T-helper 2 cell treated with Interferon-gamma antibody and Interleukin-4, amounts not matched to agents 5 μg/mL and 100 μg/mL, for 36 hours (primary cell): ENCODE data around the gene COPS7A.
"Not testable (repeated sequence)": the region's sequence is repeated elsewhere in the genome, so short reads cannot be mapped to it uniquely, and the experiment has no call there.

Source experiments
- DNase-seq: peaks from one replicate; pipeline ENCODE4 v3.0.0; 2021; ENCODE audit warnings: low spot score
- H3K27ac Mint-ChIP-seq: one replicate; pipeline ENCODE4 v1.8.0; 2021; ENCODE audit warnings: mild to moderate bottlenecking, mixed read lengths
- H3K27me3 Mint-ChIP-seq: one replicate; pipeline ENCODE4 v1.8.0; 2021; ENCODE audit warnings: low read depth, mixed read lengths
- H3K36me3 Mint-ChIP-seq: one replicate; pipeline ENCODE4 v1.8.0; 2021; ENCODE audit warnings: low read depth, mixed read lengths
- H3K4me1 Mint-ChIP-seq: one replicate; pipeline ENCODE4 v1.8.0; 2021; ENCODE audit warnings: low read depth, mixed read lengths
- H3K4me3 Mint-ChIP-seq: one replicate; pipeline ENCODE4 v1.8.0; 2022; ENCODE audit warnings: mild to moderate bottlenecking, moderate library complexity, mixed read lengths
- H3K9me3 Mint-ChIP-seq: one replicate; pipeline ENCODE4 v1.8.0; 2021; ENCODE audit warnings: mixed read lengths

Gene COPS7A

GRCh38 chr12:6724409-6724797 is 557 bp downstream of the COPS7A start:
- Mint-ChIP-seq H3K9me3 (no peaks in the 10 kb centered on the region), H3K36me3 (peaks cover 7% of the 10 kb centered on the region), H3K27me3 (no peaks in the 10 kb centered on the region), H3K4me1 (peaks cover 16% of the 10 kb centered on the region), H3K4me3 (peak overlapping the region; percentile 94), H3K27ac (peak overlapping the region; percentile 97)
- DNase-seq: peak; percentile 29

DNA sequence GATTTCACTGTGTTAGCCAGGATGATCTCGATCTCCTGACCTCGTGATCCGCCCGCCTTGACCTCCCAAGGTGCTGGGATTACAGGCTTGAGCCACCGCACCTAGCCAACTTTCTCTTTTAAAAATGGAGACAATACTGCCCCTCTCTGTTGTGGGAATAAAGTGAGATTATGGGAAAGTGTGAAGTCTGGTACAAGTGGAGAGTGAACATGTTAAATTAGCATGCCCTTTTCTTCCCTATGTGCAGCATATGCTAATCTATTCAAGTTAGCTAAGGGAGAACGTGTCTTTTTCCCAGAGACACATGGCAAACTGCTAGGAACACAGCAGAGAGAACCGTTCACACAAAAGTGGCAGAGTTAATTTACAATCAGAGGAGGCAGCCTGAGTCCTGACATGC is 1.5 kb downstream of the COPS7A start:
- H3K9me3 Mint-ChIP-seq: no peaks in the 10 kb centered on the region
- H3K4me3 Mint-ChIP-seq: peak overlapping the region; percentile 94
- no peak for DNase-seq
- H3K36me3 Mint-ChIP-seq: peaks cover 15% of the 10 kb centered on the region
- H3K27ac Mint-ChIP-seq: peak overlapping the region; percentile 51
- H3K4me1 Mint-ChIP-seq: peaks cover 16% of the 10 kb centered on the region
- no peaks in the 10 kb centered on the region for H3K27me3 Mint-ChIP-seq

DNA sequence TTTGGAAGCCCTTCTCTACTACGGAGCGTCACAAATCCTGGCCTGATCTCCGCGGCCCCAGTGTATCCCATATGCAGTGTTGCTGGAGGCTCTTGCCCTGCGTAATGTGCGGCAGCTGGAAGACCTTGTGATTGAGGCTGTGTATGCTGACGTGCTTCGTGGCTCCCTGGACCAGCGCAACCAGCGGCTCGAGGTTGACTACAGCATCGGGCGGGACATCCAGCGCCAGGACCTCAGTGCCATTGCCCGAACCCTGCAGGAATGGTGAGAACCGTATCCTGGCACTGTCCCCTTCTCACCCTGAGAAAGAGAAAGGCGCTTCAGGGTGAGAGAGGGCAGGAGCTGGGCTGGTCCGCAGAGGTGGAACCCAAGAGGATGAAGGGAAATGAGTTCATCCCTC is 5.3 kb downstream of the COPS7A start:
- Mint-ChIP-seq H3K27ac (no peak overlapping the region), H3K27me3 (no peaks in the 10 kb centered on the region), H3K4me3 (no peak overlapping the region), H3K36me3 (peaks cover 20% of the 10 kb centered on the region), H3K4me1 (peaks cover 10% of the 10 kb centered on the region), H3K9me3 (no peaks in the 10 kb centered on the region)
- DNase-seq: no peak

- no peak overlapping the region for H3K27ac Mint-ChIP-seq
- H3K4me3 Mint-ChIP-seq: no peak overlapping the region
- H3K36me3 Mint-ChIP-seq: peaks cover 20% of the 10 kb centered on the region
- no peak for DNase-seq
- H3K4me1 Mint-ChIP-seq: peaks cover 6% of the 10 kb centered on the region
- no peaks in the 10 kb centered on the region for H3K9me3 Mint-ChIP-seq
- H3K27me3 Mint-ChIP-seq: no peaks in the 10 kb centered on the region
Observed at GRCh38 chr12:6730169-6730568, 6.3 kb downstream of the COPS7A start.

DNA sequence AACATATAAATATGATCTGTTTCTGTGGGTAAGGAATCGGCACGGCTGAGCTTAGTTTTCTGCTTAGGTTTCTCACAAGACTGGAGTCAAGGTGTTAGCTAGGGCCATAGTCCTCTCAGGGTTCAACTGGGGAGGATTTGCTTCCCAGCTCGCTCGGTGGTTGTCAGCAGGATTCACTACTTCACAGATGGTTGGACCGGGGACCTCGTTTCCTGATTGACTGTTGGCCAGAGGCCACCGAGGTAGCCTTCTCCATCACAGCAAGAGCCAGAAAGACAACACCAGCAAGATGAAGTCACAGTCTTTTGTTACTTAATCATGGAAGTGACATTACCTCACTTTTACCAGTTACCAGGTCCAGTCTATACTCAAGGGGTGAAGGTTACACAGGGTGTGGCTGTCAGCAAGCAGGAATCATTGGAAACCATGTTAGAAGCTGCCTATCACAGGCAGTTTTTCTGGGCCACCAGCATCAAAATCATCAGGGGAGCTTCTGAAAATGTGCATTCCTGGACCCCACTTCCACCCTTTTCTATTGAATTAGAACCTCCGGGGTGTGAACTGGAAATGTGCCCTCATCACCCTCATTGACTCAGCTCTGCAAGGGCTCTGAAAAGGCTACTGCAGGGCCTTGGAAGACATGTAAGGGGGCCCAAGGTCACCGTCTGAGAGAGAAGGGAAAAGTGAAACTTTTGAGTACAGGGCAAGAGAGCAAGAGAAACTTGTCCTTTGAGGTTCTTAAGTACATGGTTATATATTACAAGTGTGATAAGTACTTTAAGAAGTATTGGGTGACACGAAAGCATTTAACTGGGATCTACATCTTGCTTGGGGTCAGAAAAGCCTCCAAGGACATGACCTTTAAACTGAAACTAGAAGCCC is 10.9 kb downstream of the COPS7A start:
- no peaks in the 10 kb centered on the region for H3K9me3 Mint-ChIP-seq
- no peak overlapping the region for H3K4me3 Mint-ChIP-seq
- H3K36me3 Mint-ChIP-seq: peaks cover 11% of the 10 kb centered on the region
- no peak overlapping the region for H3K27ac Mint-ChIP-seq
- no peak for DNase-seq
- H3K4me1 Mint-ChIP-seq: peaks cover 6% of the 10 kb centered on the region
- H3K27me3 Mint-ChIP-seq: no peaks in the 10 kb centered on the region

DNA sequence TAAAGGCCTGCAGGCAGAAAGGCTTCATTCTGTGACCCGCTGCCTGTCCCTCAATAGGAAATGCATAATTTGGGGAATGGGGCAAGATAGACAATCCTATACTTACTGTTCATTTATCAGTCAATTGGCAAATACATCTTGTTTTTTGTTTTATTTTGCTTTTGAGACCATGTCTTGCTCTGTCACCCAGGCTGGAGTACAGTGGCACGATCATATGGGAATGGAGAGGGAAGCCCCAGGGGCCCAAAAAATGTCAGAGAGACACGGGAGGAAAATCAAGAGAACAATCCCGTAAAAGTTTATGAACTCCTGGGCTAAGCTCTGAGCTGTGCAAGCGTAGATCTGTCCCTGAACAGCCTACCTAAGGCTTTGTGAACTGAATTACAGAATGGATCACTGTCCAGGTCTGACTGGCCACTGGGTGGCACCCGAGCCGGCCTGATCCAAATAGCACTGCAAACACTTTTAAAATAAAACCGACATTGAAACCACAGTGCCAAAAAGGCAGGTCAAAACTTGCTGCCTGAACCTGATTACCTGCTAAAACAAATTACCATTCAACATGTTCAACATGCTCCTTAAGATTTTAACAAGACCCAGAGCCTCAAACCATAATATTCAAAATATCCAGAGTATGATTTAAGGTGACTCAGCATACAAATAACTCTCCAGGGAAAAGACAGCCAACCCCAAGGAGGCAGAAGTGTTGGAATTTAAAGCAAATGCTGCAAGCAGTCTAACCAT is 11.8 kb downstream of the COPS7A start:
- H3K36me3 Mint-ChIP-seq: peaks cover 6% of the 10 kb centered on the region
- peaks cover 6% of the 10 kb centered on the region for H3K4me1 Mint-ChIP-seq
- H3K27me3 Mint-ChIP-seq: no peaks in the 10 kb centered on the region
- H3K9me3 Mint-ChIP-seq: no peaks in the 10 kb centered on the region
- H3K4me3 Mint-ChIP-seq: no peak overlapping the region
- peak overlapping the region; percentile 13 for H3K27ac Mint-ChIP-seq
- peak; percentile 36 for DNase-seq

GRCh38 chr12:6736754-6737153 is 12.9 kb downstream of the COPS7A start:
- Mint-ChIP-seq H3K4me1 (peaks cover 6% of the 10 kb centered on the region), H3K27me3 (no peaks in the 10 kb centered on the region), H3K9me3 (no peaks in the 10 kb centered on the region), H3K27ac (no peak overlapping the region), H3K4me3 (no peak overlapping the region), H3K36me3 (no peaks in the 10 kb centered on the region)
- DNase-seq: no peak

GRCh38 chr12:6742080-6742479 is 18.2 kb downstream of the COPS7A start:
- not testable (repeated sequence) for H3K9me3 Mint-ChIP-seq, H3K27me3 Mint-ChIP-seq, DNase-seq, H3K4me3 Mint-ChIP-seq, H3K27ac Mint-ChIP-seq
- Mint-ChIP-seq H3K4me1 (peaks cover 16% of the 10 kb centered on the region), H3K36me3 (peaks cover 15% of the 10 kb centered on the region)

DNA sequence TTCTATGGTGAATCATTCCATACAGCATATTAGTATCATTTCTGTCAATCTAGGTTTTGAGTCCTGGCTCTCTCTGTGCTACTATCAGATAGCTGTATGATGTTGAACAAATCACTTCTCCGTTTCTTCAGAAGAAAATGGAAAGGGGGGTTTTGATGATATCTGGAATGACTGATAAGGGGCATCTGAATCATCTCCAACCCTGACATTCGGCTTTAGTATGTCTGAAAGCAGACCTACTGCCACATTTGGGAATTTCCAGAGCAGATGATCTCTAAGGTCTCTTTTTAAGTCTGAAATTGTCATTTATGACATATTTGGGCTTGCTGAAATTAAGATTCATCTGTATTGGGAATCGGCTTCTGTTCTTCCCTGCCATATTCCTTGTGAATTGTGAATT is 19.0 kb downstream of the COPS7A start:
- Mint-ChIP-seq H3K9me3 (peaks cover 8% of the 10 kb centered on the region), H3K27ac (no peak overlapping the region), H3K27me3 (no peaks in the 10 kb centered on the region), H3K4me3 (no peak overlapping the region), H3K4me1 (peaks cover 16% of the 10 kb centered on the region), H3K36me3 (peaks cover 22% of the 10 kb centered on the region)
- DNase-seq: peak; percentile 14

DNA sequence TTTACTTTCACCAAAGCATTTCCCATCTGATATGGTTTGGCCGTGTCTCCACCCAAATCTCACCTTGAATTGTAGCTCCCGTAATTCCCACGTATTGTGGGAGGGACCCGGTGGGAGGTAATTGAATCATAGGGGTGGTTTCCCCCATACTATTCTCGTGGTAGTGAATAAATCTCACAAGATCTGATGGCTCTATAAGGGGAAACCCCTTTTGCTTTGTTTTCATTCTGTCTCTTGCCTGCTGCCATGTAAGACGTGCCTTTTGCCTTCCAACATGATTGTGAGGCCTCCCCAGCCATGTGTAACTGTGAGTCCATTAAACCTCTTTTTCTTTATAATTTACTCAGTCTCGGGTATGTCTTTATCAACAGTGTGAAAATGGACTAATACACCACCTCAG is 19.5 kb downstream of the COPS7A start:
- H3K27me3 Mint-ChIP-seq, H3K4me3 Mint-ChIP-seq, H3K9me3 Mint-ChIP-seq, H3K27ac Mint-ChIP-seq: not testable (repeated sequence)
- H3K4me1 Mint-ChIP-seq: peaks cover 16% of the 10 kb centered on the region
- DNase-seq: peak; percentile 16
- peaks cover 27% of the 10 kb centered on the region for H3K36me3 Mint-ChIP-seq

DNA sequence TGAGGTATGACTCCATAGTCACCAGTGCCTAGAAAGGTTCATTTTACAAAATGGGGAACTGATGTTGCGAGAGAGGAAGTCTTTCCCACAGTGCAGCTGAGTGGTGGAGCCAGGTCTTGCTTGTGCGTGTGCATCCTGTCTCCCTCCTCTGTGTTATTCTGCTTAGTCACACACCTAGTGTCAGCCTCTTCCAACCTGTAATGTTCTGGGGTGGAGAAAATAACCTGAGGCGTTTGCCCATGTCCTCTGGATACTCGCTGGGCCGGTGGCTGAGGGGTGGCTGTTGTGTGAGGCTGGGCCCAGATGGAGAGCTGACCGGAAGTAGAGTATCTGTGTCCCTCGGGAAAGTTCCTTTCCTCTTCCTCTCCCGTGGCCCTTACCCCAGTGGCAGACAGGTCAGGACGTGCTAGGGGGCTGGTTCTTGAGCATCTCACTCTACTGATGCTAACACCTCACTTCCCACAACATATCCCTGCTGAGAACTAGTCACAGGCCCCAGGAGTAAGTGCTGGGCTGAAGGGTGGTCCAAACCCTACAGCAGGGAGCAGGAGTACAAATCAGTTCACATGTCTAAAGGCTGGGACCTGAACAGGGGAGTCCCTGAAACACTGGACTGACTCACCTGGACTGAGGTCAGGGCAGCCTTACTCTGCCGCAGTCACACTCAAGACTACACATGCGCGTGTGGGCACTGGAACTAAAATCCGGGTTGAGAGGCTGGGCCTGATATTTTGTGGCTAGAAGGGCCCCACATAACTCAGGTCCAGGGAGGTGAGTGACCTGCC is 22.1 kb downstream of the COPS7A start:
- no peak for DNase-seq
- H3K4me3 Mint-ChIP-seq: peak overlapping the region; percentile 29
- peaks cover 18% of the 10 kb centered on the region for H3K4me1 Mint-ChIP-seq
- H3K9me3 Mint-ChIP-seq: peaks cover 8% of the 10 kb centered on the region
- peaks cover 45% of the 10 kb centered on the region for H3K36me3 Mint-ChIP-seq
- H3K27ac Mint-ChIP-seq: peak overlapping the region; percentile 79
- no peaks in the 10 kb centered on the region for H3K27me3 Mint-ChIP-seq

GRCh38 chr12:6747216-6747615 is 23.4 kb downstream of the COPS7A start:
- Mint-ChIP-seq H3K4me1 (peaks cover 27% of the 10 kb centered on the region), H3K36me3 (peaks cover 54% of the 10 kb centered on the region), H3K9me3 (peaks cover 8% of the 10 kb centered on the region), H3K4me3 (no peak overlapping the region), H3K27ac (peak overlapping the region; percentile 59), H3K27me3 (no peaks in the 10 kb centered on the region)
- no peak for DNase-seq

- DNase-seq: no peak
- no peaks in the 10 kb centered on the region for H3K27me3 Mint-ChIP-seq
- no peak overlapping the region for H3K4me3 Mint-ChIP-seq
- H3K9me3 Mint-ChIP-seq: no peaks in the 10 kb centered on the region
- H3K4me1 Mint-ChIP-seq: peaks cover 32% of the 10 kb centered on the region
- peaks cover 50% of the 10 kb centered on the region for H3K36me3 Mint-ChIP-seq
- H3K27ac Mint-ChIP-seq: no peak overlapping the region
Observed at GRCh38 chr12:6748761-6749160, 24.9 kb downstream of the COPS7A start.

GRCh38 chr12:6750506-6750905 is 26.7 kb downstream of the COPS7A start:
- Mint-ChIP-seq H3K36me3 (peaks cover 43% of the 10 kb centered on the region), H3K9me3 (no peaks in the 10 kb centered on the region)

More at GRCh38 chr12:6750506-6750905, 26.7 kb downstream of the COPS7A start:
- no peak for DNase-seq
- H3K4me3 Mint-ChIP-seq: no peak overlapping the region
- no peak overlapping the region for H3K27ac Mint-ChIP-seq
- H3K27me3 Mint-ChIP-seq: no peaks in the 10 kb centered on the region
- peaks cover 29% of the 10 kb centered on the region for H3K4me1 Mint-ChIP-seq
